AG04450 (cell line): ENCODE data around the gene DLX4. TPM values are rescaled to one million over a fixed set of nuclear protein-coding genes. Genes with fewer than 3 reads are reported as not detected.

Source experiments
- CTCF ChIA-PET: fragments of 300-600, 350-600 bp; formaldehyde crosslinking; extraction: SDS; loops from one replicate; lab custom pipeline; 2022; ENCODE audit warnings: antibody characterized with exemption, inconsistent platforms; lab: Charles Lee
- POLR2A ChIA-PET: fragments of 350-600 bp; formaldehyde crosslinking; extraction: SDS; loops from one replicate; lab custom pipeline; 2021; ENCODE audit warnings: antibody characterized with exemption, inconsistent platforms; lab: Yijun Ruan, JAX
- DNase-seq: peaks from one replicate; pipeline ENCODE4 v3.0.0-alpha.2; 2011; ENCODE audit warnings: low read depth, low spot score
- H3K27ac ChIP-seq: one replicate; pipeline ENCODE4 v1.5.1; 2012; ENCODE audit warnings: low read depth, low read length, control low read depth
- H3K27me3 ChIP-seq: one replicate; pipeline ENCODE4 v1.6.0; 2012; ENCODE audit warnings: low read length; ENCODE audit not compliant: control insufficient read depth, insufficient read depth
- H3K4me3 ChIP-seq: 2 replicates; pipeline ENCODE4 v1.5.1; 2011; ENCODE audit warnings: mild to moderate bottlenecking, low read depth, low read length, control low read depth
- H3K9me3 ChIP-seq: 2 replicates; pipeline ENCODE4 v1.5.1; 2012; ENCODE audit warnings: low read length; ENCODE audit not compliant: control insufficient read depth, insufficient read depth
- polyA plus RNA-seq: library from polyadenylated mRNA; depleted of rRNA; stranded (reverse); fragments of >200 nt; gene quantifications from 2 replicates; pipeline ENCODE4 v1.2.3, GENCODE V29; 2011
- TF ChIP-seq, protein P1 (sequence below): IDR thresholded peaks from 2 replicates; pipeline ENCODE4 v1.5.1; 2011; ENCODE audit warnings: low read depth, low read length, control low read depth, inconsistent platforms

DLX4 gene
- polyA plus RNA-seq, 1 experiment: 0.15 TPM

DNA sequence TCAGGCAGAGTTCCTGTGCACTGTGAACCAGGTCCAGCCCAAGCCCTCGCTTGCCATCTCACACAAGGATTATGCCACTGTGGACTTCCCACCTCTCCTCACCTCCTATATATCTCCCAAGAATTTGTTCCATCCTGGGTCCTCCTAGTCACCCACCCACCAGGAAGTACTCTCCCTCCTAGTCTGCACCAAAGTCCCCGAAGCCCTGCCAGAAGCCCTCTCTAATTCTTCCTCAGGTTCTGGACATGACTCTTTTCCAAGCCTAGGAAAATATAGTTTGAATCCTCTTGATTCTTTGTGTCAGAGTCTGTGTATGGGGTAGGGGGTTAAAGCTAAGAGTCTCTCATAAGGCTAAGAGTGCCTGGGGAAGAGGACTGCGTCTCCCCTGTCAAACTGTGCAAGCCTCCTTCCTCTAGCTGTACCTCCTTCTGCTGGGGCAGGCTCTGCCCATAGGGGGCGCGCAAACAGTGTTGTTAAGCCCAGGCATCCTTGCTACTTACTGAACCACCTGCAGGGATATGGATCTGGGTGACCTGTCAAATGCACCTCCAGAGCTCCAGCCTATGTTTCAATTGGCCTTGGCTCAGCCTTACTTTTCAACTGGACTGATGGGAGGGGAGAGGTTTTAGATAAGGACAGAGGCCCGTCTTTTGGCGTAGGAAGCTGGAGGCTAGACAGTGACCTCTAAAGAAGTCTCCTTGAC, 16.6 kb upstream of the DLX4 start:
- H3K27ac ChIP-seq: no peak overlapping the region
- TF ChIP-seq, protein P1, sequence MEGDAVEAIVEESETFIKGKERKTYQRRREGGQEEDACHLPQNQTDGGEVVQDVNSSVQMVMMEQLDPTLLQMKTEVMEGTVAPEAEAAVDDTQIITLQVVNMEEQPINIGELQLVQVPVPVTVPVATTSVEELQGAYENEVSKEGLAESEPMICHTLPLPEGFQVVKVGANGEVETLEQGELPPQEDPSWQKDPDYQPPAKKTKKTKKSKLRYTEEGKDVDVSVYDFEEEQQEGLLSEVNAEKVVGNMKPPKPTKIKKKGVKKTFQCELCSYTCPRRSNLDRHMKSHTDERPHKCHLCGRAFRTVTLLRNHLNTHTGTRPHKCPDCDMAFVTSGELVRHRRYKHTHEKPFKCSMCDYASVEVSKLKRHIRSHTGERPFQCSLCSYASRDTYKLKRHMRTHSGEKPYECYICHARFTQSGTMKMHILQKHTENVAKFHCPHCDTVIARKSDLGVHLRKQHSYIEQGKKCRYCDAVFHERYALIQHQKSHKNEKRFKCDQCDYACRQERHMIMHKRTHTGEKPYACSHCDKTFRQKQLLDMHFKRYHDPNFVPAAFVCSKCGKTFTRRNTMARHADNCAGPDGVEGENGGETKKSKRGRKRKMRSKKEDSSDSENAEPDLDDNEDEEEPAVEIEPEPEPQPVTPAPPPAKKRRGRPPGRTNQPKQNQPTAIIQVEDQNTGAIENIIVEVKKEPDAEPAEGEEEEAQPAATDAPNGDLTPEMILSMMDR: peak; percentile 79
- H3K4me3 ChIP-seq: no peak overlapping the region
- POLR2A ChIA-PET: interaction anchor here (0.6 kb wide), 1 partner anchor 41 kb away, joined by 6 read pairs; no protein-coding TSS in a partner anchor
- peaks cover 57% of the 10 kb centered on the region for H3K27me3 ChIP-seq
- CTCF ChIA-PET: interaction anchor here (0.5 to 3.1 kb wide), 16 partner anchors 8 to 64 kb away, joined by 3 to 33 read pairs (median 4); partner anchors contain the start of gene DLX3
- H3K9me3 ChIP-seq: no peaks in the 10 kb centered on the region
- DNase-seq: peak; percentile 11

DNA sequence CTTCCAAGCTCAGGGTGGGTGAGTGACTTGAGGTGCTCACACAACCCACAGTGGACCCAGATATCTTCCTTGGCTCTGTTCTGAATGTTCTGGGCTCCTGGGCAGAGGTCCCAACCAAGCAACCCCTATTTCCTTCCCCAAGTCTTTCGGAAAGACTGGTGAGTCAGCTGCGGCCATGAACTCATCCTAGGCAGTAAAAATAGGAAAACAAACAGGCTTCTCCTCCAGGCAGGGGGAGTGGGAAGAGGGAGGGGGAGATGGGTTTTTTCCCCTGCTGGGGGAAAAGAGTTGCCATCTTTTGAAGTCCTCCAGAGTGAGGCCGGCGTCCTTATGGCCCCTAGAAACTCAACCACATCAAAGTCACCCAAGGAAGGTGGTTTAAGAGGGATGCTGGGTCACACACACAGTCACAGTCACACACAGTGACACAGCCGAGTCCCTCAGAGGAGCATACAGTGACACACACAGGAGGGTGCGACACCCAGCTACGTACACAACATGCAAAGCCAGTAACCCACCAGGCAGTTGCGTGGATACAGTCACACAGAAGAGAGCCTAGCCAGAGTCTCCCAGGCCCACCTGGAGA, 16.0 kb upstream of the DLX4 start:
- Histone ChIP-seq H3K27ac (no peak overlapping the region), H3K27me3 (peaks cover 55% of the 10 kb centered on the region), H3K9me3 (no peaks in the 10 kb centered on the region), H3K4me3 (no peak overlapping the region)
- ChIA-PET CTCF (interaction anchor here (0.7 to 3.1 kb wide), 11 partner anchors 9 to 52 kb away, joined by 3 to 33 read pairs (median 4); partner anchors contain the start of gene DLX3), POLR2A (interaction anchor here (0.6 kb wide), 1 partner anchor 40 kb away, joined by 6 read pairs; no protein-coding TSS in a partner anchor)
- DNase-seq: no peak
- TF ChIP-seq, protein P1: no peak

DNA sequence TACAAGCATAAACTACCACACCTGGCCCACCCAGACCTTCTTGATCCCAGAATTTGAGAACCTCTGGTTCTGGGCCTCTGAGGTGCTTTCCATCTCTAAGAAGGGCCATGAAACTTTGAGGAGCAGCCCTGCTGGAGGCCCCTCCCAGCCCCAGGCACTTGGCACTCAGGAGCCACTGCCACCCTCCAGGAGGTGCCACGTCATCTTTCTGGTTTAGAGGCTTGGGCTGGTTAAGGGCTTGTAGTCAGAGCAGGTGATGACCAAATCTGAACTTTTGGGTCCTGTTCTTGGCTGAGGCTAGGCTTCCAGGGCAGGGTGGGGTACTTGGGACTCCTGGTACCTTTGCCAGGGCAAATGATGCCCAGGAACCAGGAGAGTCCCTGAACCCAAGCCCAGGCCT, 13.8 kb upstream of the DLX4 start:
- H3K27ac ChIP-seq: no peak overlapping the region
- POLR2A ChIA-PET: no interaction called here
- TF ChIP-seq, protein P1: no peak

DNA sequence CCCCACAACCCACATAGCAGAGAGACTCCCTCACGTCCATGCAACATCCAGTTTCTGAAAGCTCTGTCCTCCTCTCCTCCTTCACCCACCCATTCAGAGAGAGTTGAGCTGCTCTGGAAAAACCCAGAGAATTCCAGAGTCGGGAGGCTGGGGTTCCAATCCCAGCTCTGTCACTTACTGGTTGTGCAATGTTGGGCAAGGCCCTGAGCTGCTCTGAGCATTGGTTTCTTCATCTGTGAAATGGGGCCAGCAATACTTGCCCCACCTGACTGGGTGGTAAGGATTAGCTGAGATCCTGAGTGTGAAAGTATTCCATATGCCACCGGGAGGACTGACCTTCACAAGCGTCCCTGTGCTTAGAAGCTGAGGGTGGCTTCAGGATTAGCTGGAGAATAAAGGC, 12.2 kb upstream of the DLX4 start:
- Histone ChIP-seq H3K27ac (no peak overlapping the region), H3K27me3 (peaks cover 43% of the 10 kb centered on the region), H3K9me3 (no peaks in the 10 kb centered on the region), H3K4me3 (no peak overlapping the region)
- CTCF ChIA-PET: interaction anchor here (1.5 to 4.0 kb wide), 2 partner anchors 41 to 400 kb away, joined by 3 to 22 read pairs; no protein-coding TSS in a partner anchor
- POLR2A ChIA-PET: no interaction called here
- TF ChIP-seq, protein P1: no peak
- no peak for DNase-seq

More for the DNA sequence above, 13.8 kb upstream of the DLX4 start:
- CTCF ChIA-PET: interaction anchor here (4.0 kb wide), 1 partner anchor 42 kb away, joined by 22 read pairs; no protein-coding TSS in a partner anchor
- DNase-seq: no peak
- Histone ChIP-seq H3K27me3 (peaks cover 50% of the 10 kb centered on the region), H3K9me3 (no peaks in the 10 kb centered on the region), H3K4me3 (no peak overlapping the region)
